OCI-LY7 (cell line): ENCODE results near the gene FAM89B. TPM values are rescaled to one million over a fixed set of nuclear protein-coding genes. Genes with fewer than 3 reads are reported as not detected.

Experiments used
- BruUV-seq: library from RNA; stranded (reverse); fragments of 400-500 nt; replicated peaks from 2 replicates; lab custom pipeline; 2021; lab: Mats Ljungman, UMichigan
- CTCF ChIA-PET: fragments of 300-600 bp; sonication (Branson Sonifier 250); formaldehyde crosslinking; loops from one replicate; lab custom pipeline; 2022; ENCODE audit warnings: antibody characterized with exemption; ENCODE audit not compliant: unreplicated experiment; lab: Charles Lee
- POLR2A ChIA-PET: fragments of 300-600 bp; sonication (Branson Sonifier 250); formaldehyde crosslinking; loops from one replicate; lab custom pipeline; 2022; ENCODE audit warnings: antibody characterized with exemption; lab: Charles Lee
- DNase-seq: peaks from one replicate; pipeline ENCODE4 v3.0.0-alpha.2; 2015; ENCODE audit warnings: low spot score
- H2AFZ ChIP-seq: fragments of 200-600 bp; sonication (generic), shearing (Covaris generic); 2 replicates; pipeline ENCODE4 v1.6.1; 2014; ENCODE audit warnings: mild to moderate bottlenecking, antibody characterized with exemption, low read length, moderate library complexity
- H3K27ac ChIP-seq: fragments of 200-600 bp; sonication (generic); 2 replicates; pipeline ENCODE4 v1.5.1; 2014; ENCODE audit warnings: mixed run types, low read depth, mild to moderate bottlenecking, moderate library complexity, low read length, inconsistent platforms; ENCODE audit not compliant: poor library complexity, severe bottlenecking
- H3K36me3 ChIP-seq: fragments of 200-600 bp; sonication (generic); 2 replicates; pipeline ENCODE4 v1.6.1; 2014; ENCODE audit warnings: mild to moderate bottlenecking, antibody characterized with exemption, low read length, moderate library complexity, mixed read lengths; ENCODE audit not compliant: insufficient read depth
- H3K4me1 ChIP-seq: fragments of 200-600 bp; sonication (generic); 2 replicates; pipeline ENCODE4 v1.5.1; 2014; ENCODE audit warnings: mild to moderate bottlenecking, low read length; ENCODE audit not compliant: insufficient read depth, poor library complexity, severe bottlenecking
- H3K4me2 ChIP-seq: fragments of 200-600 bp; sonication (generic); 2 replicates; pipeline ENCODE4 v1.6.1; 2014; ENCODE audit warnings: mild to moderate bottlenecking, low read length
- H3K4me3 ChIP-seq: fragments of 200-600 bp; sonication (generic); 2 replicates; pipeline ENCODE4 v1.5.1; 2014; ENCODE audit warnings: mild to moderate bottlenecking, low read depth, low read length; ENCODE audit not compliant: poor library complexity, severe bottlenecking
- H3K79me2 ChIP-seq: fragments of 200-600 bp; sonication (generic); 2 replicates; pipeline ENCODE4 v1.6.1; 2016; ENCODE audit warnings: low read depth, mild to moderate bottlenecking, low read length, moderate library complexity, mixed read lengths; ENCODE audit not compliant: insufficient read depth
- H3K9me2 ChIP-seq: fragments of 200-600 bp; sonication (generic); 2 replicates; pipeline ENCODE4 v1.6.1; 2016; ENCODE audit warnings: mild to moderate bottlenecking, low read length, mixed read lengths; ENCODE audit not compliant: insufficient read depth
- H3K9me3 ChIP-seq: fragments of 200-600 bp; sonication (generic); 2 replicates; pipeline ENCODE4 v1.6.1; 2014; ENCODE audit warnings: mild to moderate bottlenecking, mixed run types, low read length, mixed read lengths
- H4K20me1 ChIP-seq: fragments of 200-600 bp; sonication (generic); 2 replicates; pipeline ENCODE4 v1.6.1; 2014; ENCODE audit warnings: mild to moderate bottlenecking, antibody characterized with exemption, low read length, moderate library complexity, mixed read lengths; ENCODE audit not compliant: insufficient read depth
- EZH2phosphoT487 ChIP-seq: fragments of 200-600 bp; sonication (generic); IDR thresholded peaks from 2 replicates; pipeline ENCODE4 v1.6.1; 2018; ENCODE audit warnings: low read depth, borderline replicate concordance, mild to moderate bottlenecking, mixed run types, antibody characterized with exemption, low read length, moderate library complexity, mixed read lengths
- intact Hi-C: fragments of 100-400 bp; cut with micrococcal nuclease; formaldehyde crosslinking; loops from one replicate; pipeline ENCODE4 v1.10.0; 2022; ENCODE audit not compliant: unreplicated experiment
- total RNA-seq, 2 experiments: library from RNA; depleted of rRNA in 1 of 2; stranded (reverse); fragments of >200 nt in 1 of 2; shearing (Covaris generic) in 1 of 2; gene quantifications; 2 replicates each; pipeline ENCODE4 v1.2.3, GENCODE V29; 2014 to 2022
- TF ChIP-seq, protein P1 (sequence below): fragments of 200-600 bp; sonication (generic); conservative IDR thresholded peaks from 2 replicates; pipeline ENCODE4 v1.5.1; 2014; ENCODE audit warnings: mild to moderate bottlenecking, antibody characterized with exemption, low read length, moderate library complexity, mixed read lengths

FAM89B gene
- total RNA-seq, 2 experiments from 2014 or later: 17.9 to 26.4 TPM

DNA sequence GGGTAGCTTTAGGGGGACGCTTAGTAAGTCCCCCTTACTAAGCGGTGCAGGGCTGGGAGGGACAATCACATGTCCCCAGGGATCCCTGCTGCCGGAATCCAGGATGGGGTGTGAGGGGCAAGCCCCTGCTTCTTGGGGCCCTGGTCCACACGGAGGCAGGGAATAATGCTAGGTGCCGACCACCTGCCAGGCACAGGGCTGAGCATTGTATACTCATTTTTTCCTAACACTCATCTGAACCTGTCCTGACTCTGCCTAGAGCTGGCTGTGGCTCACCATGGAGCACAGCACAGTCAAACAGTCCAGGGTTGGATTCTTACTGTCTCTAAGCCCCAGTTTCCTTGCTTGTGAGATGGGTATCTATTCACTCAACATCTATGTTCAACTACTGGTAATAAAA, 12.8 kb upstream of the FAM89B start:
- TF ChIP-seq, protein P1, sequence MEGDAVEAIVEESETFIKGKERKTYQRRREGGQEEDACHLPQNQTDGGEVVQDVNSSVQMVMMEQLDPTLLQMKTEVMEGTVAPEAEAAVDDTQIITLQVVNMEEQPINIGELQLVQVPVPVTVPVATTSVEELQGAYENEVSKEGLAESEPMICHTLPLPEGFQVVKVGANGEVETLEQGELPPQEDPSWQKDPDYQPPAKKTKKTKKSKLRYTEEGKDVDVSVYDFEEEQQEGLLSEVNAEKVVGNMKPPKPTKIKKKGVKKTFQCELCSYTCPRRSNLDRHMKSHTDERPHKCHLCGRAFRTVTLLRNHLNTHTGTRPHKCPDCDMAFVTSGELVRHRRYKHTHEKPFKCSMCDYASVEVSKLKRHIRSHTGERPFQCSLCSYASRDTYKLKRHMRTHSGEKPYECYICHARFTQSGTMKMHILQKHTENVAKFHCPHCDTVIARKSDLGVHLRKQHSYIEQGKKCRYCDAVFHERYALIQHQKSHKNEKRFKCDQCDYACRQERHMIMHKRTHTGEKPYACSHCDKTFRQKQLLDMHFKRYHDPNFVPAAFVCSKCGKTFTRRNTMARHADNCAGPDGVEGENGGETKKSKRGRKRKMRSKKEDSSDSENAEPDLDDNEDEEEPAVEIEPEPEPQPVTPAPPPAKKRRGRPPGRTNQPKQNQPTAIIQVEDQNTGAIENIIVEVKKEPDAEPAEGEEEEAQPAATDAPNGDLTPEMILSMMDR: no peak
- TF ChIP-seq EZH2phosphoT487: no peak
- BruUV-seq: no TSS peak
- intact Hi-C loops: no loop called here
- no peak for DNase-seq
- H2AFZ ChIP-seq: no peak overlapping the region
- no peak overlapping the region for H3K27ac ChIP-seq
- no peak overlapping the region for H3K4me3 ChIP-seq
- peaks cover 6% of the 10 kb centered on the region for H3K4me1 ChIP-seq
- no peaks in the 10 kb centered on the region for H3K79me2 ChIP-seq
- H3K9me3 ChIP-seq: no peaks in the 10 kb centered on the region
- no peaks in the 10 kb centered on the region for H3K9me2 ChIP-seq
- H3K4me2 ChIP-seq: no peak overlapping the region
- H3K36me3 ChIP-seq: no peaks in the 10 kb centered on the region
- ChIA-PET CTCF (no interaction called here), POLR2A (interaction anchor here (0.8 kb wide), 1 partner anchor 14 kb away, joined by 4 read pairs; no protein-coding TSS in a partner anchor)
- no peaks in the 10 kb centered on the region for H4K20me1 ChIP-seq

DNA sequence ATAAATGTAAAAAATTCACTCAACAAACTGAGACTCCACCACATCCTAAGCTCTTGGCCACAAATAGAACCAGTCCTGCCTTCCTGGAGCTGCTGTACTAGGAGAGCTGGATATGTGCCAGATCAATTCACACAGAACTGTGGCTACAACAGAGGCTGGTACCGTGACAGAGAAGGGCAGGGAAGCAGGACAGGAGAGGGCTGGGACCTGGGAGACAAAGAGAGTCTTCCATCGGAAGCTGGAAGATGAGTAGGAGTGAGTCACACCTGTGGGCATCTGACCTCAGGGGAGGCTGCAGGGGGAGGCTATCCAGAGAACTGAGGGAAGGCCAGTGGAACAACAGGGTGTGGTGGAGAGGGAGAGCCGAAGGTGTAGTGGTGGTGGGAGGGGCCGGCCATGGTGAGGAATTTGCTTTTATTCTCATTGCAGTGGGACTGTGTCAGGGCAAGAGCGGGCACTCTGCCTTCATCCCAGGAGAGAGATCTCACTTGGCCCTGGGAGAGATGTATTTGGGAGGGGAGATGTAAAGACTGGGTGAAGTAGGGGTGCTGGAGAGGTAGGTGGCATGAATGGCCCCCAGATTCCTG, 12.3 kb upstream of the FAM89B start:
- TF ChIP-seq EZH2phosphoT487: no peak
- TF ChIP-seq, protein P1: no peak
- no peak overlapping the region for H2AFZ ChIP-seq
- no peaks in the 10 kb centered on the region for H3K9me2 ChIP-seq
- DNase-seq: no peak
- H3K4me3 ChIP-seq: no peak overlapping the region
- intact Hi-C loops: no loop called here
- no peaks in the 10 kb centered on the region for H3K36me3 ChIP-seq
- H3K27ac ChIP-seq: no peak overlapping the region
- no peak overlapping the region for H3K4me2 ChIP-seq
- no peaks in the 10 kb centered on the region for H3K79me2 ChIP-seq
- ChIA-PET POLR2A (interaction anchor here (0.8 to 1.1 kb wide), 2 partner anchors 8 to 14 kb away, joined by 4 read pairs; no protein-coding TSS in a partner anchor), CTCF (no interaction called here)
- BruUV-seq: no TSS peak
- H4K20me1 ChIP-seq: no peaks in the 10 kb centered on the region
- H3K9me3 ChIP-seq: no peaks in the 10 kb centered on the region
- peaks cover 6% of the 10 kb centered on the region for H3K4me1 ChIP-seq
